ENCODE data around the gene CACNA2D2.

CACNA2D2 gene

GRCh38 chr3:50370594-50370993 lies 132.8 kb downstream of the CACNA2D2 start:
- CTCF ChIA-PET = interaction anchor here (0.7 to 1.4 kb wide), 6 partner anchors 11 to 1402 kb away, joined by 3 read pairs; no protein-coding TSS in a partner anchor

GRCh38 chr3:50369012-50369670 lies 134.3 kb downstream of the CACNA2D2 start:
- no peak for TF ChIP-seq ZNF747 (tag by site-specific recombination; IDR thresholded peaks at IDR 0.05)
- TF ChIP-seq ZNF48 (tag by site-specific recombination; IDR thresholded peaks at IDR 0.05) = no peak
- peak; percentile 42; the same call in 1 of the 2 replicates for TF ChIP-seq EGR2 (tag by site-specific recombination; IDR thresholded peaks at IDR 0.05; ENCODE audit: low read depth)
- POLR2A ChIA-PET = interaction anchor here (0.9 to 1.0 kb wide), 2 partner anchors 19 to 41 kb away, joined by 3 to 8 read pairs; partner anchors contain the start of genes CYB561D2 and NPRL2
- no peaks in the 10 kb centered on the region for H3K36me3 ChIP-seq (ENCODE audit: control insufficient read depth in 2 of 2, insufficient read depth in 1 of 2, low read length in 2 of 2)
- H3K4me3 ChIP-seq (ENCODE audit: low read depth, low read length) = no peak overlapping the region
- CTCF ChIA-PET = interaction anchor here (0.6 to 1.4 kb wide), 3 partner anchors 12 to 149 kb away, joined by 3 read pairs; no protein-coding TSS in a partner anchor
- H3K27ac ChIP-seq (ENCODE audit: extremely low read depth, low read depth, low read length) = no peak overlapping the region
- no peaks in the 10 kb centered on the region for H3K9me3 ChIP-seq (ENCODE audit: control insufficient read depth, insufficient read depth, low read depth, low read length)
- H3K4me1 ChIP-seq (ENCODE audit: control insufficient read depth, insufficient read depth, low read length) = no peaks in the 10 kb centered on the region

More at GRCh38 chr3:50370594-50370993, 132.8 kb downstream of the CACNA2D2 start:
- Histone ChIP-seq H3K9me3 (ENCODE audit: control insufficient read depth, insufficient read depth, low read depth, low read length) (no peaks in the 10 kb centered on the region), H3K4me3 (ENCODE audit: low read depth, low read length) (no peak overlapping the region), H3K4me1 (ENCODE audit: control insufficient read depth, insufficient read depth, low read length) (no peaks in the 10 kb centered on the region), H3K36me3 (ENCODE audit: control insufficient read depth in 2 of 2, insufficient read depth in 1 of 2, low read length in 2 of 2) (no peaks in the 10 kb centered on the region), H3K27ac (ENCODE audit: extremely low read depth, low read depth, low read length) (peak overlapping the region; percentile 34; the same call in 1 of the 2 replicates)
- TF ChIP-seq ZNF596 (tag by site-specific recombination; IDR thresholded peaks at IDR 0.05) (no peak), ZNF654 (tag by site-specific recombination; IDR thresholded peaks at IDR 0.05; ENCODE audit: low read depth) (peak; percentile 47; the same call in 1 of the 2 replicates), ZNF785 (tag by site-specific recombination; IDR thresholded peaks at IDR 0.05) (no peak)
- POLR2A ChIA-PET = interaction anchor here (1.0 kb wide), 1 partner anchor 172 kb away, joined by 3 read pairs; no protein-coding TSS in a partner anchor

GRCh38 chr3:50365842-50366220 lies 137.6 kb downstream of the CACNA2D2 start:
- no peaks in the 10 kb centered on the region for H3K9me3 ChIP-seq (ENCODE audit: control insufficient read depth, insufficient read depth, low read depth, low read length)
- no peaks in the 10 kb centered on the region for H3K4me1 ChIP-seq (ENCODE audit: control insufficient read depth, insufficient read depth, low read length)
- no peak overlapping the region for H3K27ac ChIP-seq (ENCODE audit: extremely low read depth, low read depth, low read length)
- ChIA-PET CTCF (interaction anchor here (1.4 kb wide), 1 partner anchor 18 kb away, joined by 4 read pairs; no protein-coding TSS in a partner anchor), POLR2A (interaction anchor here (0.5 kb wide), 2 partner anchors 123 to 151 kb away, joined by 3 read pairs; no protein-coding TSS in a partner anchor)
- H3K36me3 ChIP-seq (ENCODE audit: control insufficient read depth in 2 of 2, insufficient read depth in 1 of 2, low read length in 2 of 2) = no peaks in the 10 kb centered on the region
- H3K4me3 ChIP-seq (ENCODE audit: low read depth, low read length) = no peak overlapping the region
- TF ChIP-seq ZNF138 (tag by site-specific recombination; IDR thresholded peaks at IDR 0.05; ENCODE audit: borderline replicate concordance) = no peak
- no peak for TF ChIP-seq REST (tag by site-specific recombination; IDR thresholded peaks at IDR 0.05)
- no peak for TF ChIP-seq ZNF791 (tag by site-specific recombination; IDR thresholded peaks at IDR 0.05)
- TF ChIP-seq ZNF692 (tag by site-specific recombination; IDR thresholded peaks at IDR 0.05) = no peak
- no peak for TF ChIP-seq ZBTB11 (tag by site-specific recombination; conservative IDR thresholded peaks at IDR 0.05; ENCODE audit: low read depth)
- no peak for TF ChIP-seq ZNF521 (tag by site-specific recombination; IDR thresholded peaks at IDR 0.05)
- no peak for TF ChIP-seq ZNF24 (tag by site-specific recombination; IDR thresholded peaks at IDR 0.05)
- TF ChIP-seq ZNF449 (tag by site-specific recombination; IDR thresholded peaks at IDR 0.05) = no peak
- TF ChIP-seq ZBTB44 (tag by site-specific recombination; IDR thresholded peaks at IDR 0.05) = no peak

Data from HEK293 (cell line).